Heart left ventricle (tissue), 13 donors: ENCODE results near the gene KIRREL1.

Experiments
- CTCF ChIP-seq, 12 donors: fragments of 200-600 bp; sonication (generic) in 4 of 12; IDR thresholded peaks; one replicate each; pipeline versions ENCODE4 v1.5.0 to v1.8.0; 2018 to 2022; ENCODE audit warnings: antibody characterized with exemption in 12 of 12, mild to moderate bottlenecking in 5 of 12
- POLR2A ChIP-seq, 2 donors: fragments of 450-650 bp; IDR thresholded peaks; one replicate each; pipeline ENCODE4 v1.6.1; 2017; ENCODE audit warnings: antibody characterized with exemption in 2 of 2, mild to moderate bottlenecking in 2 of 2, moderate library complexity in 2 of 2
- donor health status: ischemic (EF 13 %, LVEDD 7.1; RV severe dilation, severe dysfunction).
- donor health status: DM: no; HTN: yes; CAD: no.
- donor health status: DM: no; HTN: no; CAD: no.
- donor health status: ischemic (EF 25% LVEDD 6.9; RV normal size, moderate dysfunction).
- donor health status: ischemic (EF 25% LVEDD 5.7; RV mildly dilated, moderate dysfunction).
- donor health status: ischemic (EF 35%, LVEDD 5.7; RV mildly dilated, moderate dysfunction).
- donor health status: nonischemic (EF 11% LVEDD 7.7; RV severe dilation, severe dysfunction).
- donor health status: DM: yes; HTN: yes; CAD: no.
- donor health status: PGD.
- donor health status: ischemic (EF 29% LVEDD 5.4; RV normal size, mild dysfunction).
- donor health status: nonischemic (EF 23%, LVEDD 6.1; RV moderate dilation, normal function).

DNA sequence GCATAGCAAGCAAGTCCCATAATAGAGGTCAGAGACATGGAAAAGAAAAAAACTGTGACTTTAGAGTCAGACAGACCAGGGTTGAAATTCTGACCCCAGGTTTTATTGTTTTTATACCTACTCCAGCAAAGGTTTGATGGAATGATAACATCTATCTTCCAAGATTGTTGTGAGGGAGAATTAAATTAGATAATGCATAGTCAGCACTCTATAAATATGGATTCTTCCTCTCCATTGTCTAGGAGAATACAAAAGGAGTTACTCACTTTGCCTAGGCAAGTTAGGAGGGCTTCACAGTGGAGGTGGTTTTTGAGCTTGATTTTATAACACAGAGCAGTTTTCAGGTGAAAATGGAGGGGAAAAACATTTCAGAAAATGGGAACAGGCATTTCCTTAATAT is 46.9 kb downstream of the KIRREL1 start:
- TF ChIP-seq CTCF (IDR thresholded peaks at IDR 0.05) (no peak), POLR2A (IDR thresholded peaks at IDR 0.05) (no peak)
